Measurements from ENCODE around the gene OTOP1. TPM values are rescaled to one million over a fixed set of nuclear protein-coding genes. Genes with fewer than 3 reads are reported as not detected.
"Not testable (repeated sequence)": the region's sequence is repeated elsewhere in the genome, so short reads cannot be mapped to it uniquely, and the experiment has no call there.

OTOP1 gene
- total and polyA plus RNA-seq, 5 donors, result not detected

GRCh38 chr4:4228356-4228668 lies 1.6 kb upstream of the OTOP1 start:
- ATAC-seq, result no peak

GRCh38 chr4:4227510-4228355 lies 1.0 kb upstream of the OTOP1 start:
- DNase-seq (no peak), ATAC-seq (no peak)
- 8% methylated on average over 51 of the region's 51 CpGs for WGBS
- Histone ChIP-seq H3K27me3 (ENCODE audit: control insufficient read depth, insufficient read depth) (no peaks in the 10 kb centered on the region), H3K9me3 (ENCODE audit: control insufficient read depth, low read length) (no peaks in the 10 kb centered on the region), H3K4me1 (ENCODE audit: control insufficient read depth, insufficient read depth, low read length) (no peaks in the 10 kb centered on the region), H3K4me3 (ENCODE audit: low read length) (no peak overlapping the region), H3K27ac (ENCODE audit: low read length) (no peak overlapping the region)
- intact Hi-C loops (cut with DNase I), result no loop called here

More at GRCh38 chr4:4228356-4228668, 1.6 kb upstream of the OTOP1 start:
- WGBS, result 75% methylated on average over 1 of the region's 1 CpG
- Histone ChIP-seq H3K4me1 (ENCODE audit: control insufficient read depth, insufficient read depth, low read length) (no peaks in the 10 kb centered on the region), H3K9me3 (ENCODE audit: control insufficient read depth, low read length) (no peaks in the 10 kb centered on the region), H3K27me3 (ENCODE audit: control insufficient read depth, insufficient read depth) (no peaks in the 10 kb centered on the region), H3K27ac (ENCODE audit: low read length) (no peak overlapping the region), H3K4me3 (ENCODE audit: low read length) (no peak overlapping the region)
- DNase-seq, result no peak
- intact Hi-C loops (cut with DNase I), result no loop called here

DNA sequence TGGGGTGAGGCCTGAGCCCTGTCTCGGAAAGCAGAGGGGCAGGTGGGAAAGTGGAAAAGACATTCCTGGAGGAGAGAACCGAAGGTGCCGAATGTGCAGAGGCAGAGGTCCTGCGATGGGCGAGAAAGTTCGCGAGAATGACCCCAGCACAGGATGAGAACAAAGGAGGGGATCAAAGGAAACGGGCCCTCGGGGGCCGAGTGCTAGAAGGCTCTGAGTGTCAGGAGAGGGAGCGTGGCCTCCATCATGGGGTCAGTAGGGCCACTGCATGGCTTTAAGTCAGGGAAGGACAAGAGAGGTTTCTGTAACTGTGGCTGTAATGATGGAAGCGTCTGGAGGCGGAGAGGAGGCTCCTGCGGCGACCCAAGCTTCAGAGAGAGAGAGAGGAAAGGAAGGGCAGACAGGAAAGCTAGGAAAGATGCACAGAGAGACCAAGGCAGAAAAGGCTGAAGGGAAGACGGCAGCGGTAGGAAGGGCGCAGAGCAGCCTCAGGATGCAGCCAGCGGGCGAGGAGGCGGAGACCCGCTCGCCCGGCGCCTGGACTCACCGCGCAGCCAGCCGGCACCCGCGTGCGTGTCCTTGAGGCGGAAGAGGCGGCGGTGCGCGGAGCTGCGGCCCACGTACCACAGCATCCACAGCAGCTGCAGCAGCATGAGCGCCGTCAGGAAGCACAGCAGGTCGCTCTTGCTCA lies 669 bp downstream of the OTOP1 start:
- 9% methylated on average over 41 of the region's 41 CpGs for WGBS

GRCh38 chr4:4217113-4217512 lies 9.6 kb downstream of the OTOP1 start:
- no peak overlapping the region for H3K4me3 ChIP-seq (ENCODE audit: low read length)
- 77% methylated on average over 5 of the region's 5 CpGs for WGBS
- intact Hi-C loops (cut with DNase I), result no loop called here

More for the DNA sequence above, 669 bp downstream of the OTOP1 start:
- no peak for DNase-seq
- H3K27me3 ChIP-seq (ENCODE audit: control insufficient read depth, insufficient read depth), result no peaks in the 10 kb centered on the region
- no peaks in the 10 kb centered on the region for H3K4me1 ChIP-seq (ENCODE audit: control insufficient read depth, insufficient read depth, low read length)
- ATAC-seq, result no peak
- H3K9me3 ChIP-seq (ENCODE audit: control insufficient read depth, low read length), result no peaks in the 10 kb centered on the region
- H3K4me3 ChIP-seq (ENCODE audit: low read length), result no peak overlapping the region
- no peak overlapping the region for H3K27ac ChIP-seq (ENCODE audit: low read length)
- intact Hi-C loops (cut with DNase I), result no loop called here

DNA sequence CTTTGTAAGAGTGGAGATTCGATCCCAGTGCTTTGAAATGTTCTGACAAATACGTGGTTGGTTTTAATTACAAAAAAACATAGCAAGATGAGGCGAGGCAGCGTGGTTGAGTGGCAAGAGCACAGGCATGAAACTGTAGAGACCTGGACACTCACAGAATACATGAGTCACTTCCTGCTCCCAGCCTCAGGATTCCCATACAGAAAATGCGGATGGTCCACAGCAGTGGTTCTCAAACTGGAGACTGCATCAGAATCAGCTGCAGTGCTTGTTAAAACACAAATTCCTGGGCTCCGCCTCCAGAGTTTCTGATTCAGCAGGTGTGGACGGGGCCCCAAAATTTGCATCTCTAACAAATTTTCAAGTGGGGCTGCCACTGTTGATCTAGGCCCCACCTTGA lies 10.1 kb downstream of the OTOP1 start:
- intact Hi-C loops (cut with DNase I), result no loop called here
- Histone ChIP-seq H3K4me3 (ENCODE audit: low read length) (no peak overlapping the region), H3K9me3 (ENCODE audit: control insufficient read depth, low read length) (no peaks in the 10 kb centered on the region), H3K4me1 (ENCODE audit: control insufficient read depth, insufficient read depth, low read length) (no peaks in the 10 kb centered on the region), H3K27me3 (ENCODE audit: control insufficient read depth, insufficient read depth) (peaks cover 2% of the 10 kb centered on the region), H3K27ac (ENCODE audit: low read length) (no peak overlapping the region)
- ATAC-seq (no peak), DNase-seq (no peak)
- 66% methylated on average over 7 of the region's 7 CpGs for WGBS

More at GRCh38 chr4:4217113-4217512, 9.6 kb downstream of the OTOP1 start:
- Histone ChIP-seq H3K27ac (ENCODE audit: low read length) (no peak overlapping the region), H3K27me3 (ENCODE audit: control insufficient read depth, insufficient read depth) (peaks cover 1% of the 10 kb centered on the region), H3K9me3 (ENCODE audit: control insufficient read depth, low read length) (no peaks in the 10 kb centered on the region), H3K4me1 (ENCODE audit: control insufficient read depth, insufficient read depth, low read length) (no peaks in the 10 kb centered on the region)
- ATAC-seq (no peak), DNase-seq (no peak)

- H3K27me3 ChIP-seq (ENCODE audit: control insufficient read depth, insufficient read depth); H3K27ac ChIP-seq (ENCODE audit: low read length); H3K9me3 ChIP-seq (ENCODE audit: control insufficient read depth, low read length); DNase-seq; H3K4me1 ChIP-seq (ENCODE audit: control insufficient read depth, insufficient read depth, low read length); H3K4me3 ChIP-seq (ENCODE audit: low read length); intact Hi-C loops (cut with DNase I); ATAC-seq: not testable (repeated sequence)
- 72% methylated on average over 4 of the region's 4 CpGs for WGBS
These were observed 13.1 kb downstream of the OTOP1 start for GRCh38 chr4:4213674-4214073.

DNA sequence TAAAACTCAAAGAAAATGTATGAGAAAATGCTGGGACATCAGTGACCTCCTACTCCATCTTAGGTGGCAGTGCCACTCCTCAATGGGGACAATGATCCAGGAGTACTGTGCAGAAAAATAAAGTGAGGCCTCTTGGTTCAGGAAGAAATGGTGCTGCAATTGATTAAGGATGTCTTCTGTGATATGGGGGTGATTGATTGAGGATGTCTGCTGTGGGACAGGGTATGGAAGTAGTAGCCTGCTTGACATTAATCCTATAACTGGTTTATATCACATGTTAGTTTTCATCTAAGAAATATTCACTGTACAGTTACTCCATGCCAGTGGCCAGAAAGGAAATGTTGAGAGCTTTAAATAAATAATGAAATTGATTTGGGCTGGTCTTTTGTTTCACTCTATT lies 20.5 kb downstream of the OTOP1 start:
- intact Hi-C loops (cut with DNase I), result no loop called here
- H3K27me3 ChIP-seq (ENCODE audit: control insufficient read depth, insufficient read depth), result peaks cover 10% of the 10 kb centered on the region
- no peaks in the 10 kb centered on the region for H3K9me3 ChIP-seq (ENCODE audit: control insufficient read depth, low read length)
- no peaks in the 10 kb centered on the region for H3K4me1 ChIP-seq (ENCODE audit: control insufficient read depth, insufficient read depth, low read length)
- DNase-seq (no peak), ATAC-seq (no peak)
- H3K4me3 ChIP-seq (ENCODE audit: low read length), result no peak overlapping the region
- H3K27ac ChIP-seq (ENCODE audit: low read length), result no peak overlapping the region

DNA sequence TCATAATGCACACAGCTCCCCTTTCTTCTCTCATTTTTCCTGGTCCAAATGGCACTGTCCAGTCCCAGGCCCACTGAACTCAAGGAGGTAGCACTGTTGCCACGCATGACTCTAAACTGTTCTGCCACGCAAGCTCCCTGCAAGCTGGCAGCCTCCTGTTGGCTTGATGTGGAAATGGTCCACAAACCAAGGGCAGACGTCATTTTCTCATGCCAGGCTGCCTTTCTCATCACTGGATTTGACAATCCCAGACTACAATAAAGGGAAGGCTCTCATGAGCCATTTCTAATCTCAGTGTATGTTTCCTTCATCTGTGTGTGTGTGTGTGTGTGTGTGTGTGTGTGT lies 22.4 kb downstream of the OTOP1 start:
- H3K4me1 ChIP-seq (ENCODE audit: control insufficient read depth, insufficient read depth, low read length), result no peaks in the 10 kb centered on the region
- DNase-seq (no peak), ATAC-seq (no peak)
- 74% methylated on average over 3 of the region's 3 CpGs for WGBS
- H3K27ac ChIP-seq (ENCODE audit: low read length), result no peak overlapping the region
- H3K4me3 ChIP-seq (ENCODE audit: low read length), result no peak overlapping the region
- H3K27me3 ChIP-seq (ENCODE audit: control insufficient read depth, insufficient read depth), result peaks cover 10% of the 10 kb centered on the region
- no peaks in the 10 kb centered on the region for H3K9me3 ChIP-seq (ENCODE audit: control insufficient read depth, low read length)
- intact Hi-C loops (cut with DNase I), result no loop called here

DNA sequence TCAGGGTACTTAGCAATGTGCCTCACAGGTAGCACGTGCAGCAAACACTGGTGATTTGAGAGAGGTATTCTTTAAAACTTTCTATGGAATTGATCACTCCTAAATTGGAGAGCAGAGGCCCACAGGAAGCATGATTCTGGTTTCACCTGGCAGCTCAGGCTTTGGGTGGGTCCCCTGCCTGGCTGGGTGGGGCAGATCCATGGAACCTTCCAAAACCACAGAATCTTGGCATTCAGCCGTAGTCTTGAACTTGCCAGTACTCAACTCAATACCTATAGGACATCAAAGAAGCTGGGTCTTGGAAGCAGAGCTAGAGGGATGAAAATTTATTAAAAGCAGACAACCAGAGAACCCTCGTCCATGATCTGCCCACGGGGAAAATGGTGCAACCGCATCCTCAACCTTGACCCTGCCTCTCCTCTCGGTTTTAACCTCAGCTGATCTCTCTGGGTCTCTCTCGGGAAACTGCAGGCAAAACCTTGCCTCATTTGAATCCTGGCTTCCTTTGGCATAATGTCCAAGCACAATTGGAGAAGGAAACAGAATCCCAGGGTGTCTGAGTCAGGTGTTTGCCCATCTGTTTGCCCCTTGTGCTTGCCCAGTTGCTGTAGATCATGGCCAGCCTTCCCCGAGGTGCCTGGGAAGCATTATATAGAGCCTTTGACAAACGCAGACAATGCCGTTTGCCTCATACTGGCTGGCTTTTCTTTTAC lies 22.9 kb downstream of the OTOP1 start:
- WGBS, result 79% methylated on average over 10 of the region's 10 CpGs
- no peak overlapping the region for H3K4me3 ChIP-seq (ENCODE audit: low read length)
- ATAC-seq (no peak), DNase-seq (no peak)
- intact Hi-C loops (cut with DNase I), result no loop called here
- no peaks in the 10 kb centered on the region for H3K4me1 ChIP-seq (ENCODE audit: control insufficient read depth, insufficient read depth, low read length)
- H3K27me3 ChIP-seq (ENCODE audit: control insufficient read depth, insufficient read depth), result peaks cover 10% of the 10 kb centered on the region
- H3K27ac ChIP-seq (ENCODE audit: low read length), result no peak overlapping the region
- H3K9me3 ChIP-seq (ENCODE audit: control insufficient read depth, low read length), result no peaks in the 10 kb centered on the region

DNA sequence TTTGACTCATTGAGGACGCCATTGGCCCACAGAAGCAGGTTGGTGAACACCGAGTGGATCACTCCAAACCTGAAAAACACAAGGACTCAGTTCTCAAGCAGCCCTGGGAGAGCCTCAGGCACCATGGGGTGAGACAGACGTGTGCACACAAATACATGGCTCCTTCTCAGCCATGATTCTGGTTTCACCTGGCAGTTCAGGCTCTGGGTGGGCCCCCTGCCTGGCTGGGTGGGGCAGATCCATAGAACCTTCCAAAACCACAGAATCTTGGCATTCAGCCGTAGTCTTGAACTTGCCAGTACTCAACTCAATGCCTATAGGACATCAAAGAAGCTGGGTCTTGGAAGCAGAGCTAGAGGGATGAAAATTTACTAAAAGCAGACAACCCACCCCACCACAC lies 24.2 kb downstream of the OTOP1 start:
- 73% methylated on average over 4 of the region's 4 CpGs for WGBS
- ATAC-seq (no peak), DNase-seq (no peak)
- no peaks in the 10 kb centered on the region for H3K9me3 ChIP-seq (ENCODE audit: control insufficient read depth, low read length)
- H3K4me1 ChIP-seq (ENCODE audit: control insufficient read depth, insufficient read depth, low read length), result no peaks in the 10 kb centered on the region
- H3K4me3 ChIP-seq (ENCODE audit: low read length), result no peak overlapping the region
- no peak overlapping the region for H3K27ac ChIP-seq (ENCODE audit: low read length)
- intact Hi-C loops (cut with DNase I), result no loop called here
- peaks cover 10% of the 10 kb centered on the region for H3K27me3 ChIP-seq (ENCODE audit: control insufficient read depth, insufficient read depth)

- Histone ChIP-seq H3K9me3 (ENCODE audit: control insufficient read depth, low read length) (no peaks in the 10 kb centered on the region), H3K27me3 (ENCODE audit: control insufficient read depth, insufficient read depth) (peaks cover 2% of the 10 kb centered on the region), H3K4me3 (ENCODE audit: low read length) (no peak overlapping the region), H3K27ac (ENCODE audit: low read length) (no peak overlapping the region), H3K4me1 (ENCODE audit: control insufficient read depth, insufficient read depth, low read length) (no peaks in the 10 kb centered on the region)
- ATAC-seq (no peak), DNase-seq (no peak)
- intact Hi-C loops (cut with DNase I), result no loop called here
- 55% methylated on average over 4 of the region's 4 CpGs for WGBS
These were observed 26.1 kb downstream of the OTOP1 start for GRCh38 chr4:4200624-4201023.
